ENCODE results near the gene FNDC11. TPM values are rescaled to one million over a fixed set of nuclear protein-coding genes. Genes with fewer than 3 reads are reported as not detected.

The FNDC11 gene
- total RNA-seq, 2 donors from 2014 or later = 0.35 to 0.69 TPM

DNA sequence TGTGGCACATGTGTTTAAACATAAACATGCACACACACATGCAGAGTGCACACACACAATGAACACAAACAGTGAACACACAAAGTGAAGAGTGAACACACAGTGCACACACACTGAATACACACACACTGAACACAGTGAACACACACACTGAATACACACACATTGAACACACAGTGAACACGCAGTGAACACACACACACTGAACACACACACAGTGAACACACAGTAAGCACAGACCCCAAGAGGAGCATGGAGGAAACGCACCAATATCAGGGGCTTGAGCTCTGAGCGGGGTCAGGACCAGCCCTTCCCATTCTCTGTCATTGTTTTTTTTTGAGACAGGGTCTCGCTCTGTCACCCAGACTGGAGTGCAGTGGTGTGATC, 37.2 kb downstream of the FNDC11 start:
- TF ChIP-seq, protein P1, sequence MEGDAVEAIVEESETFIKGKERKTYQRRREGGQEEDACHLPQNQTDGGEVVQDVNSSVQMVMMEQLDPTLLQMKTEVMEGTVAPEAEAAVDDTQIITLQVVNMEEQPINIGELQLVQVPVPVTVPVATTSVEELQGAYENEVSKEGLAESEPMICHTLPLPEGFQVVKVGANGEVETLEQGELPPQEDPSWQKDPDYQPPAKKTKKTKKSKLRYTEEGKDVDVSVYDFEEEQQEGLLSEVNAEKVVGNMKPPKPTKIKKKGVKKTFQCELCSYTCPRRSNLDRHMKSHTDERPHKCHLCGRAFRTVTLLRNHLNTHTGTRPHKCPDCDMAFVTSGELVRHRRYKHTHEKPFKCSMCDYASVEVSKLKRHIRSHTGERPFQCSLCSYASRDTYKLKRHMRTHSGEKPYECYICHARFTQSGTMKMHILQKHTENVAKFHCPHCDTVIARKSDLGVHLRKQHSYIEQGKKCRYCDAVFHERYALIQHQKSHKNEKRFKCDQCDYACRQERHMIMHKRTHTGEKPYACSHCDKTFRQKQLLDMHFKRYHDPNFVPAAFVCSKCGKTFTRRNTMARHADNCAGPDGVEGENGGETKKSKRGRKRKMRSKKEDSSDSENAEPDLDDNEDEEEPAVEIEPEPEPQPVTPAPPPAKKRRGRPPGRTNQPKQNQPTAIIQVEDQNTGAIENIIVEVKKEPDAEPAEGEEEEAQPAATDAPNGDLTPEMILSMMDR (IDR thresholded peaks at IDR 0.05) = no peak
- no peak for DNase-seq
- Histone ChIP-seq H3K9ac (ENCODE audit: low read depth in 2 of 2, low read length in 2 of 2) (no peak overlapping the region), H3K27me3 (no peaks in the 10 kb centered on the region), H3K36me3 (no peaks in the 10 kb centered on the region), H3K27ac (no peak overlapping the region), H3K9me3 (no peaks in the 10 kb centered on the region), H3K4me3 (no peak overlapping the region), H3K4me1 (no peaks in the 10 kb centered on the region)
- intact Hi-C loops (cut with DNase I) = no loop called here

DNA sequence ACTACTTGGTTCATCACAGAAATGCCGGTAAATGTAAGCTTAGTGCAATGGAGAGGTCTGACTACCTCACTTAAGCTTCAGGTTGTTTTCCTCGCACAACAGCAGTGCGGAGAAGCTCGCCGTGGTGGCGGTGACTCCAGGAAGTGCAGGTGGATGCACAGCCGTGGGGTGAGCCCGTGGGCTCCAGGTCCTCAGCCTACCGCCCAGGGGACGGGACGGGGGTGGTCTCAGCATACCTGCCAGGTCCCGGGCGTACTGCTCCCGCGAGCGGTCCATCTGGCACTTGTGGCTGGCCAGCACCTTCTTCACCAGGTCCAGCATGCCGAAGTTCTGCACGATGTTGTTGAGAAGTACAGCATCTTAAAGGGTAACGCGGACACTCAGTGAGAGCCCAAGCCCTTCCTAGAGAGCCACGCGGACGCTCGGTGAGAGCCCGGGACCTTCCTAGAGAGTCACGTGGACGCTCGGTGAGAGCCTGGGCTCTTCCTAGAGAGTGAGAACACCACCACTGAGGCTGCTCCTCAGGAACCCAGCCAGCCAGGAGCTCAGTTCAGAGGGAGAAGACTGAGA, 37.9 kb downstream of the FNDC11 start:
- H3K27me3 ChIP-seq = no peaks in the 10 kb centered on the region
- no peaks in the 10 kb centered on the region for H3K36me3 ChIP-seq
- H3K9me3 ChIP-seq = no peaks in the 10 kb centered on the region
- H3K4me3 ChIP-seq = no peak overlapping the region
- TF ChIP-seq, protein P1 (IDR thresholded peaks at IDR 0.05) = no peak
- no peaks in the 10 kb centered on the region for H3K4me1 ChIP-seq
- DNase-seq = no peak
- intact Hi-C loops (cut with DNase I) = no loop called here
- H3K9ac ChIP-seq (ENCODE audit: low read depth in 2 of 2, low read length in 2 of 2) = no peak overlapping the region
- H3K27ac ChIP-seq = no peak overlapping the region

GRCh38 chr20:63592661-63593060, 38.7 kb downstream of the FNDC11 start:
- Histone ChIP-seq H3K27me3 (no peaks in the 10 kb centered on the region), H3K4me3 (no peak overlapping the region), H3K27ac (no peak overlapping the region), H3K4me1 (no peaks in the 10 kb centered on the region), H3K9me3 (no peaks in the 10 kb centered on the region), H3K36me3 (no peaks in the 10 kb centered on the region), H3K9ac (ENCODE audit: low read depth in 2 of 2, low read length in 2 of 2) (no peak overlapping the region)
- TF ChIP-seq, protein P1 (IDR thresholded peaks at IDR 0.05) = no peak
- no peak for DNase-seq
- intact Hi-C loops (cut with DNase I) = no loop called here

DNA sequence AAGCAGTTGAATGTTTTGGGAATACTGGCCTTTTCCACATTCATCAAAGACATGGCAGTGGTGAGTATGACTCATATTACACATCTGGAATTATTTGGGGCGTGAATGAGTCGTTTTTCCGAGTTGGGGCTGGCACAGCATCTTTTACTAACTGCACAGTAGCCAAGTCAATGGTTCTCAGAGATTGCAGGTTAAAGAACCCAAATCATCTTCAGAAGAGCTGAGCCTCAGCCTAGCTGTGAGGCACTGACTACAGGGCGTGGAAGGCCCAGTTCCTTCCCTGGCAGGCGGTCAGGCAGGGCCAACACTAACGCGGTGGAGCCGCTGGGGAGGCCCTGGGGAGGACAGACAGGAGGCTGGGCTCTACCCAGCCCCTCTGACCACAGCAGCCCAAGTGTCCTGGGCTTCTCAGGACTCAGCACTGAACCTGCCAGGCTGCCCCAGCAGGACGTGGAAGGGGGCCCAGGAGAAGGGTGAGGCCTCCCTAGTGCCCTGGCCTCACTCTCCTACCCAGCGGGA, 40.1 kb downstream of the FNDC11 start:
- intact Hi-C loops (cut with DNase I) = no loop called here
- H3K36me3 ChIP-seq = no peaks in the 10 kb centered on the region
- no peaks in the 10 kb centered on the region for H3K4me1 ChIP-seq
- H3K4me3 ChIP-seq = no peak overlapping the region
- H3K9ac ChIP-seq (ENCODE audit: low read depth in 2 of 2, low read length in 2 of 2) = no peak overlapping the region
- DNase-seq = no peak
- H3K9me3 ChIP-seq = no peaks in the 10 kb centered on the region
- no peak overlapping the region for H3K27ac ChIP-seq
- TF ChIP-seq, protein P1 (IDR thresholded peaks at IDR 0.05) = no peak
- no peaks in the 10 kb centered on the region for H3K27me3 ChIP-seq

- TF ChIP-seq, protein P1 (IDR thresholded peaks at IDR 0.05) = no peak
- H3K27ac ChIP-seq = no peak overlapping the region
- no peaks in the 10 kb centered on the region for H3K9me3 ChIP-seq
- H3K4me1 ChIP-seq = no peaks in the 10 kb centered on the region
- no peak overlapping the region for H3K9ac ChIP-seq (ENCODE audit: low read depth in 2 of 2, low read length in 2 of 2)
- intact Hi-C loops (cut with DNase I) = no loop called here
- DNase-seq = no peak
- no peaks in the 10 kb centered on the region for H3K36me3 ChIP-seq
- no peaks in the 10 kb centered on the region for H3K27me3 ChIP-seq
- no peak overlapping the region for H3K4me3 ChIP-seq
Measured at GRCh38 chr20:63595416-63596127, 41.6 kb downstream of the FNDC11 start.

Data from colonic mucosa (tissue), 4 donors.